HEK293T (cell line): Measurements from ENCODE around the gene OPA3.

Experiments used
- CTCF ChIA-PET: fragments of 350-600 bp; formaldehyde crosslinking; extraction: SDS; loops from one replicate; lab custom pipeline; 2021; ENCODE audit warnings: antibody characterized with exemption, inconsistent platforms; lab: Yijun Ruan, JAX
- POLR2A ChIA-PET: fragments of 350-600 bp; formaldehyde crosslinking; extraction: SDS; loops from one replicate; lab custom pipeline; 2020; ENCODE audit warnings: antibody characterized with exemption, inconsistent platforms; lab: Yijun Ruan, JAX
- DNase-seq: peaks from one replicate; pipeline ENCODE4 v3.0.0; 2012; ENCODE audit warnings: mixed read lengths; ENCODE audit errors: extremely low spot score
- ARNT ChIP-seq: fragments of 450-650 bp; IDR thresholded peaks from 2 replicates; pipeline ENCODE4 v1.6.1; 2017; ENCODE audit warnings: mild to moderate bottlenecking
- BHLHE40 ChIP-seq: fragments of 450-650 bp; IDR thresholded peaks from 2 replicates; pipeline ENCODE4 v1.6.1; 2016; ENCODE audit warnings: mild to moderate bottlenecking, moderate library complexity, borderline replicate concordance
- CTBP1 ChIP-seq: fragments of 450-650 bp; IDR thresholded peaks from 2 replicates; pipeline ENCODE4 v1.6.1; 2016; ENCODE audit warnings: borderline replicate concordance
- ELF4 ChIP-seq: fragments of 450-650 bp; IDR thresholded peaks from 2 replicates; pipeline ENCODE4 v1.6.1; 2017; ENCODE audit warnings: antibody characterized with exemption
- FOXA1 ChIP-seq: fragments of 450-650 bp; IDR thresholded peaks from 2 replicates; pipeline ENCODE4 v1.6.1; 2016; ENCODE audit warnings: mild to moderate bottlenecking
- FOXK2 ChIP-seq: fragments of 450-650 bp; IDR thresholded peaks from 2 replicates; pipeline ENCODE4 v1.6.1; 2016; ENCODE audit warnings: mild to moderate bottlenecking
- FOXM1 ChIP-seq: fragments of 450-650 bp; IDR thresholded peaks from 2 replicates; pipeline ENCODE4 v1.6.1; 2017; ENCODE audit warnings: mild to moderate bottlenecking, borderline replicate concordance
- HDGF ChIP-seq: fragments of 450-650 bp; IDR thresholded peaks from 2 replicates; pipeline ENCODE4 v1.6.1; 2017; ENCODE audit warnings: antibody characterized with exemption, borderline replicate concordance
- L3MBTL2 ChIP-seq: fragments of 450-650 bp; conservative IDR thresholded peaks from 2 replicates; pipeline ENCODE4 v1.6.1; 2016; ENCODE audit warnings: mild to moderate bottlenecking
- LEF1 ChIP-seq: fragments of 450-650 bp; IDR thresholded peaks from 2 replicates; pipeline ENCODE4 v1.6.1; 2017; ENCODE audit warnings: mild to moderate bottlenecking, borderline replicate concordance
- NFRKB ChIP-seq: fragments of 450-650 bp; IDR thresholded peaks from 2 replicates; pipeline ENCODE4 v1.6.1; 2016; ENCODE audit warnings: mild to moderate bottlenecking, moderate library complexity
- SP1 ChIP-seq: fragments of 450-650 bp; IDR thresholded peaks from 2 replicates; pipeline ENCODE4 v1.6.1; 2017
- SUZ12 ChIP-seq: fragments of 450-650 bp; IDR thresholded peaks from 2 replicates; pipeline ENCODE4 v1.6.1; 2016; ENCODE audit warnings: mild to moderate bottlenecking
- TARDBP ChIP-seq: fragments of 450-650 bp; IDR thresholded peaks from 2 replicates; pipeline ENCODE4 v1.6.1; 2016
- ZNF384 ChIP-seq: fragments of 450-650 bp; IDR thresholded peaks from 2 replicates; pipeline ENCODE4 v1.6.1; 2016
- TF ChIP-seq, protein P1 (sequence below): fragments of 450-650 bp; IDR thresholded peaks from 2 replicates; pipeline ENCODE4 v1.6.1; 2016

Gene OPA3

DNA sequence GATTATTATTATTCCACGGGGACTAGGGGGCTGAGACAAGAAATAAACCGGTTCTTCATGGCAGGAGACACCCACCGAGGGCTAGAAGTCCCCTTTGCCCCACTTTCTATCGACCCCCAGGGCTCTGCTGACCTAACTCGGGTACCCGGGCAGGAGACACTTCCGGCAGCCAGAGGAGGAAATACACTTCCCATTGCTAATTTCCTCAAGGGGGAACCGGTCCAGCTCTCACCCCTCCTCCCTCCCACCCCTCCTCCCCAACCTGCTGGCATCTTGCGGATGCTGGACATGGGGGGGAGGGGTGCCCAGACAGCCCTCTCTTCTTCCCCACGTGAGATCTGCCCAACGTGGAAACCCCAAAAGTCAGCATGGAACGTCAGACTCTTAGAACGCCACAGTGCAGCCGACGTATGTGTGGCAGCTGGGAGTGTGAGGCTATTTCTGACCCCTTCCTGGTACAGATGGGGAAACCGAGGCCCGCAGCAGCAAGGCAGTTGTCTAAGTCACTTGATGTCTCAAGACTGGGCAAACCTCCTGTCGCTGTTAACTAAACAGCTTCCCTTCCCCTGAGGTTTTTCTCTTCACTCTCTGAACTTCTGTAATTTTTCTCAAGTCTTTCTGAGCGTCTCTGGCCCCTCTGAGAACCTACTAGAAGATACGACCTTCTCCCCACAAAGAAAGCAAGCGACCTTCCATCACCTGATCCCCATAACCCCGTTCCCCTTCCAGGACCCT is 13.8 kb upstream of the OPA3 start:
- no peak for DNase-seq
- TF ChIP-seq NFRKB (no peak), FOXM1 (no peak), ZNF384 (no peak), TARDBP (no peak), ELF4 (no peak), SUZ12 (no peak), LEF1 (no peak), ARNT (no peak), HDGF (no peak), CTBP1 (no peak), SP1 (no peak), BHLHE40 (no peak), L3MBTL2 (no peak), FOXK2 (no peak), FOXA1 (no peak)
- TF ChIP-seq, protein P1, sequence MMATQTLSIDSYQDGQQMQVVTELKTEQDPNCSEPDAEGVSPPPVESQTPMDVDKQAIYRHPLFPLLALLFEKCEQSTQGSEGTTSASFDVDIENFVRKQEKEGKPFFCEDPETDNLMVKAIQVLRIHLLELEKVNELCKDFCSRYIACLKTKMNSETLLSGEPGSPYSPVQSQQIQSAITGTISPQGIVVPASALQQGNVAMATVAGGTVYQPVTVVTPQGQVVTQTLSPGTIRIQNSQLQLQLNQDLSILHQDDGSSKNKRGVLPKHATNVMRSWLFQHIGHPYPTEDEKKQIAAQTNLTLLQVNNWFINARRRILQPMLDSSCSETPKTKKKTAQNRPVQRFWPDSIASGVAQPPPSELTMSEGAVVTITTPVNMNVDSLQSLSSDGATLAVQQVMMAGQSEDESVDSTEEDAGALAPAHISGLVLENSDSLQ, result no peak
- POLR2A ChIA-PET, result interaction anchor here (0.7 to 1.2 kb wide), 2 partner anchors 14 to 94 kb away, joined by 4 to 5 read pairs; partner anchors contain the start of genes QPCTL and SNRPD2
- CTCF ChIA-PET, result interaction anchor here (1.2 to 1.3 kb wide), 2 partner anchors 8 to 44 kb away, joined by 4 to 5 read pairs; no protein-coding TSS in a partner anchor

DNA sequence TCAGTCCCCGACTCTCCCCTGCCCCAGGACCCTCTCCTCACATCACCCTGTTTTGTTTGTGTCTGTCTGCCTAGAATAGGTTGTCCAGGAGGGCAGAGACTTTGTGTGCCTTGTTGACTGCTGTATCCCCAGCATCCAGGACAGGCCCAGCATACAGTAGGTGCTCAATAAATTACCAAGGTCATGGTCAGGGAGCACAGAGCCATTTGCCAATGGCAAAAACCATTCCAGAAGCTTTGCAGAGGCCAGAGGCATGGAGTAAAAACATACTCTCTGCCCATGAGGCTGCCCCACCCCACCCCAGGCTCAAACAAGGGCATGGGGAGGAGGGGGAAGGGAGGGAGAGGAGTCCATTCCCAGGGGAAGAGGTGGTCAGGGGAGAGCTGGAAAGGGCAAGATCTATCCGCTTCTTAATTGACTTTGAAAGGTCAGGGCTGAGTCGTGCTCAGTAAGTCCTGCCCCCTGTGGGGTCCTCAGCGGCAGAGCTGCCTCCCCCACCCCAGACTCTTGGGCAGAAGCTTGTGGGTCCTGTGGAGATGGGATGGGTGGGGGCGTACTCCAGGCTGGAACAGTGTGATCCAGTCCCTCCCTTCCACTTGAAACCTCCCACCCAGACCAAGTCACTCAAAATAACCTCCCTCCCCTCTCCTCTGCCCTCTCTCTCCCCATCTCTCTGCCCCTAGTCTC is 13.0 kb upstream of the OPA3 start:
- POLR2A ChIA-PET, result interaction anchor here (1.2 kb wide), 1 partner anchor 13 kb away, joined by 4 read pairs; no protein-coding TSS in a partner anchor
- CTCF ChIA-PET, result interaction anchor here (1.1 to 1.3 kb wide), 3 partner anchors 9 to 45 kb away, joined by 3 to 5 read pairs (median 4); no protein-coding TSS in a partner anchor
- TF ChIP-seq SP1 (no peak), ELF4 (no peak), BHLHE40 (no peak), TARDBP (no peak), L3MBTL2 (no peak), ARNT (no peak), CTBP1 (no peak)
- TF ChIP-seq, protein P1, result no peak
- DNase-seq, result no peak

DNA sequence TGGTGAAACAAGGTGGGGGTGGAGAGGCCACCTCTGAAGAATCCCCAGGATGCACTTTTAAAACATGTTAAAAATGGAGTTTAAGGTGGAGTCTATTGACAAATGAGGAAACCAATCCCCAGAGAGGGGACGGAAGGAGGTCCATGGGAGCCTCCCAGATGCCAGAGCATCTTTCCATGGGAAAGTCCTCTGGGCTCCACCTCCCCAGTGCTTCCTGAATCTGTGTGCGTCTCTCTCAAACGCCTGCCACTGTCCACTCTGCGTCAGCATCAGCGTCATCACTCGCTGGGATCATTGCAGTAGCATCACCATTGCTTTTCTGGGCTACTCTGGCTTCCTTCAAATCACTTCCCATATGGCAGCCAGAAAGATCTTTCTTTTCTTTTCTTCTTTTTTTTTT is 11.2 kb upstream of the OPA3 start:
- no peak for DNase-seq
- POLR2A ChIA-PET, result no interaction called here
- TF ChIP-seq BHLHE40 (no peak), TARDBP (no peak), SUZ12 (no peak), SP1 (no peak), FOXM1 (no peak), HDGF (no peak), ELF4 (no peak), ZNF384 (no peak), ARNT (no peak), CTBP1 (no peak), LEF1 (no peak), FOXK2 (no peak), FOXA1 (no peak), NFRKB (no peak), L3MBTL2 (no peak)
- TF ChIP-seq, protein P1, result no peak
- CTCF ChIA-PET, result no interaction called here

- POLR2A ChIA-PET, result no interaction called here
- CTCF ChIA-PET, result no interaction called here
- no peak for DNase-seq
Measured at GRCh38 chr19:45593520-45593919, 8.9 kb upstream of the OPA3 start.

More at GRCh38 chr19:45593520-45593919, 8.9 kb upstream of the OPA3 start:
- TF ChIP-seq ZNF384 (no peak), ARNT (no peak), L3MBTL2 (no peak), SP1 (no peak), FOXA1 (no peak), TARDBP (no peak), HDGF (no peak), BHLHE40 (no peak), FOXM1 (no peak), NFRKB (no peak), CTBP1 (no peak), SUZ12 (no peak), LEF1 (no peak), FOXK2 (no peak), ELF4 (no peak)
- TF ChIP-seq, protein P1, result no peak
